ENCODE measurements around the gene TNNI3. TPM values are rescaled to one million over a fixed set of nuclear protein-coding genes. Genes with fewer than 3 reads are reported as not detected.

Gene TNNI3
- total and polyA plus RNA-seq, 9 of the 15 experiments (the other 6 are each of a cell fraction or from before 2014, with no cell fraction given): 4.7 to 158 (median 42.0) TPM

- TF ChIP-seq GTF3C2 (IDR thresholded peaks at IDR 0.05; ENCODE audit: borderline replicate concordance, extremely low read depth, insufficient read length): no peak
- no peak for TF ChIP-seq ATF7 (IDR thresholded peaks at IDR 0.05)
- no peak for TF ChIP-seq ZNF586 (CRISPR knock-in tag; conservative IDR thresholded peaks at IDR 0.05)
- no peak for TF ChIP-seq PHF21A (IDR thresholded peaks at IDR 0.05; ENCODE audit: borderline replicate concordance, low read depth)
- TF ChIP-seq ZNF3 (CRISPR knock-in tag; IDR thresholded peaks at IDR 0.05): no peak
- TF ChIP-seq ZNF316 (IDR thresholded peaks at IDR 0.05): no peak
- TF ChIP-seq ARID2 (IDR thresholded peaks at IDR 0.05): no peak
- TF ChIP-seq PHF8 (IDR thresholded peaks at IDR 0.05; ENCODE audit: borderline replicate concordance, low read length): peak; percentile 13; the same call in 1 of the 2 replicates
- TF ChIP-seq TAL1 (IDR thresholded peaks at IDR 0.05): no peak
- no peak for TF ChIP-seq E2F8 (IDR thresholded peaks at IDR 0.05; ENCODE audit: low read depth, partially characterized antibody)
- TF ChIP-seq ZBTB2 (IDR thresholded peaks at IDR 0.05): no peak
- TF ChIP-seq ZNF778 (CRISPR knock-in tag; IDR thresholded peaks at IDR 0.05): no peak
- peak; percentile 74 for TF ChIP-seq POLR2G (IDR thresholded peaks at IDR 0.05; ENCODE audit: low read depth, low read length)
- peak; percentile 39 for TF ChIP-seq FIP1L1 (IDR thresholded peaks at IDR 0.05; ENCODE audit: low read depth, low read length, poor library complexity, severe bottlenecking)
- no peak for TF ChIP-seq FOXP1 (CRISPR knock-in tag; IDR thresholded peaks at IDR 0.05)
- no peak for TF ChIP-seq ETS1 (conservative IDR thresholded peaks at IDR 0.05; ENCODE audit: control insufficient read depth, low read depth, low read length)
- TF ChIP-seq ARID3A (IDR thresholded peaks at IDR 0.05; ENCODE audit: borderline replicate concordance, low read depth, low read length): no peak
These were observed at the start of gene TNNI3 (continued) for GRCh38 chr19:55157064-55157908.
